ENCODE results near the gene HYAL2. TPM values are rescaled to one million over a fixed set of nuclear protein-coding genes. Genes with fewer than 3 reads are reported as not detected.
"Not testable (repeated sequence)": the region's sequence is repeated elsewhere in the genome, so short reads cannot be mapped to it uniquely, and the experiment has no call there.

HYAL2 gene
- total RNA-seq, 1 experiment from 2014 or later = 97.5 TPM

- no peak for DNase-seq (ENCODE audit: low read depth)
Measured at GRCh38 chr3:50314342-50314741, 8.2 kb downstream of the HYAL2 start.

GRCh38 chr3:50312041-50312440, 10.5 kb downstream of the HYAL2 start:
- DNase-seq (ENCODE audit: low read depth) = not testable (repeated sequence)

- peak; percentile 63 for DNase-seq (ENCODE audit: low read depth)
Measured at GRCh38 chr3:50304601-50305000, 17.9 kb downstream of the HYAL2 start.

- DNase-seq (ENCODE audit: low read depth) = no peak
Measured at GRCh38 chr3:50303013-50303815, 19.3 kb downstream of the HYAL2 start, which contains the start of gene HYAL1. Gene HYAL1, minus strand, starts transcription at chr3:50303574. Its CDS starts 618 bp downstream, at chr3:50302956.

GRCh38 chr3:50302095-50303012, 20.2 kb downstream of the HYAL2 start:
- DNase-seq (ENCODE audit: low read depth) = no peak

GRCh38 chr3:50300681-50301254, 21.8 kb downstream of the HYAL2 start:
- DNase-seq (ENCODE audit: low read depth) = no peak

- DNase-seq (ENCODE audit: low read depth) = peak; percentile 30
Measured at GRCh38 chr3:50299929-50300680, 22.4 kb downstream of the HYAL2 start.

GRCh38 chr3:50299638-50299928, 23.0 kb downstream of the HYAL2 start:
- DNase-seq (ENCODE audit: low read depth) = no peak

GRCh38 chr3:50298836-50299637, 23.5 kb downstream of the HYAL2 start, which contains the start of the genes HYAL3 and NAA80:
Gene HYAL3, minus strand, starts transcription at chr3:50299405. Its CDS starts 3,803 bp downstream, at chr3:50295602.
Gene NAA80, minus strand, starts transcription at chr3:50299405. Its CDS starts 1,942 bp downstream, at chr3:50297463.
- DNase-seq (ENCODE audit: low read depth) = peak; percentile 98

GRCh38 chr3:50297896-50298725, 24.4 kb downstream of the HYAL2 start:
- no peak for DNase-seq (ENCODE audit: low read depth)

GRCh38 chr3:50297384-50297775, 25.2 kb downstream of the HYAL2 start:
- DNase-seq (ENCODE audit: low read depth) = no peak

- no peak for DNase-seq (ENCODE audit: low read depth)
Measured at GRCh38 chr3:50296721-50297383, 25.7 kb downstream of the HYAL2 start.

- no peak for DNase-seq (ENCODE audit: low read depth)
Measured at GRCh38 chr3:50295553-50296431, 26.8 kb downstream of the HYAL2 start.

- DNase-seq (ENCODE audit: low read depth) = no peak
Measured at GRCh38 chr3:50294492-50295403, 27.8 kb downstream of the HYAL2 start.

GRCh38 chr3:50294089-50294488, 28.5 kb downstream of the HYAL2 start:
- no peak for DNase-seq (ENCODE audit: low read depth)

- no peak for DNase-seq (ENCODE audit: low read depth)
Measured at GRCh38 chr3:50293079-50293801, 29.3 kb downstream of the HYAL2 start.

Measured in HT1080 (cell line).